NCI-H1092 treated with DMSO at 0.1 percent for 48 hours (cell line): Measurements from ENCODE around the gene NEK9.
A peak's percentile ranks its signal among the peaks of the same experiment; 100 is the strongest.
"Not testable (repeated sequence)": the region's sequence is repeated elsewhere in the genome, so short reads cannot be mapped to it uniquely, and the experiment has no call there.

Experiments
- DNase-seq: peaks from one replicate; lab custom pipeline; 2025; lab: John Stamatoyannopoulos, UW

NEK9 gene

GRCh38 chr14:75126679-75127473 is at the start of gene NEK9:
Gene NEK9, minus strand, starts transcription at chr14:75127048. Its CDS starts 127 bp downstream, at chr14:75126921.
- DNase-seq, result peak; percentile 80

GRCh38 chr14:75176142-75176820 is 49.4 kb upstream of the NEK9 start, which contains the start of gene TMED10:
Gene TMED10, minus strand, starts transcription at chr14:75176612. Its CDS starts 33 bp downstream, at chr14:75176579.
- DNase-seq, result peak; percentile 97

- no peak for DNase-seq
These were observed 48.9 kb upstream of the NEK9 start for GRCh38 chr14:75175677-75176141.

- DNase-seq, result no peak
These were observed 47.2 kb upstream of the NEK9 start for GRCh38 chr14:75174066-75174465.

GRCh38 chr14:75170772-75171171 is 43.9 kb upstream of the NEK9 start:
- no peak for DNase-seq

GRCh38 chr14:75168586-75169335 is 41.9 kb upstream of the NEK9 start:
- no peak for DNase-seq

GRCh38 chr14:75167325-75167724 is 40.5 kb upstream of the NEK9 start:
- DNase-seq, result no peak

GRCh38 chr14:75165586-75166391 is 38.9 kb upstream of the NEK9 start:
- DNase-seq, result no peak

GRCh38 chr14:75164809-75165208 is 38.0 kb upstream of the NEK9 start:
- no peak for DNase-seq

- DNase-seq, result no peak
These were observed 36.8 kb upstream of the NEK9 start for GRCh38 chr14:75163677-75164076.

GRCh38 chr14:75162631-75163030 is 35.8 kb upstream of the NEK9 start:
- DNase-seq, result no peak

- no peak for DNase-seq
These were observed 32.2 kb upstream of the NEK9 start for GRCh38 chr14:75158843-75159614.

- no peak for DNase-seq
These were observed 30.1 kb upstream of the NEK9 start for GRCh38 chr14:75156901-75157300.

GRCh38 chr14:75156111-75156510 is 29.3 kb upstream of the NEK9 start:
- no peak for DNase-seq

- no peak for DNase-seq
These were observed 28.3 kb upstream of the NEK9 start for GRCh38 chr14:75155169-75155568.

- no peak for DNase-seq
These were observed 26.4 kb upstream of the NEK9 start for GRCh38 chr14:75153295-75153694.

- no peak for DNase-seq
These were observed 25.0 kb upstream of the NEK9 start for GRCh38 chr14:75151851-75152250.

GRCh38 chr14:75150637-75151036 is 23.8 kb upstream of the NEK9 start:
- not testable (repeated sequence) for DNase-seq

GRCh38 chr14:75150150-75150549 is 23.3 kb upstream of the NEK9 start:
- no peak for DNase-seq

- no peak for DNase-seq
These were observed 20.7 kb upstream of the NEK9 start for GRCh38 chr14:75147423-75148071.
